ENCODE data around the gene SLC25A11. TPM values are rescaled to one million over a fixed set of nuclear protein-coding genes. Genes with fewer than 3 reads are reported as not detected.
A peak's percentile ranks its signal among the peaks of the same experiment; 100 is the strongest.

The SLC25A11 gene
- total RNA-seq, 1 experiment from 2014 or later: 75.1 TPM

- CTCF ChIA-PET: no interaction called here
- peak overlapping the region; percentile 56; the same call in 1 of the 2 replicates for H3K4me2 ChIP-seq (ENCODE audit: low read length)
- peaks cover 0 to 17% of the 10 kb centered on the region in 2 experiments; a peak in 1 of 4 replicates for H3K36me3 ChIP-seq (ENCODE audit: control insufficient read depth in 1 of 2, insufficient read depth in 2 of 2, low read length in 2 of 2)
- no peak overlapping the region for H2AFZ ChIP-seq (ENCODE audit: low read depth, low read length, poor library complexity, severe bottlenecking)
- RAD21 ChIA-PET (ENCODE audit: low non-redundant PET in 1 of 2, low total read pairs in 2 of 2, uncharacterized antibody in 2 of 2, unreplicated experiment in 2 of 2): no interaction called here
- no peaks in the 10 kb centered on the region for H4K20me1 ChIP-seq (ENCODE audit: insufficient read depth)
- H3K27me3 ChIP-seq (ENCODE audit: insufficient read depth, low read length): no peaks in the 10 kb centered on the region
- H3K4me1 ChIP-seq (ENCODE audit: control insufficient read depth in 1 of 2, insufficient read depth in 2 of 2, low read length in 2 of 2): peaks cover 9 to 17% of the 10 kb centered on the region in 2 experiments
- POLR2A ChIA-PET: interaction anchor here (0.7 kb wide), 1 partner anchor 1724 kb away, joined by 3 read pairs; no protein-coding TSS in a partner anchor
- H3K9ac ChIP-seq (ENCODE audit: low read length): no peak overlapping the region
- ATAC-seq: 0 out of 2 replicates have a peak, but pooled peaks have one; percentile 2
- no peaks in the 10 kb centered on the region for H3K9me3 ChIP-seq (ENCODE audit: control insufficient read depth in 1 of 2, insufficient read depth in 1 of 2, low read depth in 1 of 2, low read length in 2 of 2)
- H3K4me3 ChIP-seq (replicated peaks in 1 of 2; ENCODE audit: low read depth in 1 of 2, low read length in 2 of 2): no peak overlapping the region
- intact Hi-C loops (cut with micrococcal nuclease): loop anchor here (2.0 kb wide), 1 partner anchor 13 kb away; no protein-coding TSS in a partner anchor
- peaks cover 11% of the 10 kb centered on the region for H3K79me2 ChIP-seq (ENCODE audit: insufficient read depth, low read length)
- no peak for DNase-seq (ENCODE audit: low read depth, low spot score)
- no peak for TF ChIP-seq RAD21 (IDR thresholded peaks at IDR 0.05; ENCODE audit: low read depth)
- TF ChIP-seq EZH2phosphoT487 (IDR thresholded peaks at IDR 0.05; ENCODE audit: borderline replicate concordance): no peak
- no peak for TF ChIP-seq ZNF274 (IDR thresholded peaks at IDR 0.05; ENCODE audit: low read depth, low read length)
- no peak for TF ChIP-seq REST (IDR thresholded peaks at IDR 0.05; ENCODE audit: low read depth)
- TF ChIP-seq CTCF (IDR thresholded peaks at IDR 0.05 in 2 of 3, conservative IDR thresholded peaks at IDR 0.05 in 1 of 3; ENCODE audit: borderline replicate concordance in 1 of 3, insufficient read depth in 1 of 3, low read depth in 2 of 3, low read length in 2 of 3): no peak
- no peak for TF ChIP-seq SP1 (IDR thresholded peaks at IDR 0.05; ENCODE audit: low read depth)
- TF ChIP-seq TCF7L2 (IDR thresholded peaks at IDR 0.05; ENCODE audit: borderline replicate concordance, extremely low read depth, insufficient read depth, insufficient read length): no peak
- TF ChIP-seq SIN3A (IDR thresholded peaks at IDR 0.05; ENCODE audit: low read depth): no peak
- no peak for TF ChIP-seq CEBPB (IDR thresholded peaks at IDR 0.05; ENCODE audit: low read depth)
- no peak for TF ChIP-seq YY1 (IDR thresholded peaks at IDR 0.05; ENCODE audit: extremely low read depth, insufficient replicate concordance, low read depth, low read length)
- TF ChIP-seq JUND (IDR thresholded peaks at IDR 0.05): no peak
- TF ChIP-seq POLR2AphosphoS5 (IDR thresholded peaks at IDR 0.05; ENCODE audit: low read depth, low read length): no peak
- no peak for TF ChIP-seq EZH2 (IDR thresholded peaks at IDR 0.05)
- TF ChIP-seq ELF1 (IDR thresholded peaks at IDR 0.05; ENCODE audit: borderline replicate concordance, low read depth): no peak
- TF ChIP-seq FOSL1 (IDR thresholded peaks at IDR 0.05; ENCODE audit: low read depth): no peak
- no peak for TF ChIP-seq ZFX (IDR thresholded peaks at IDR 0.05)
- no peak for TF ChIP-seq ZBTB33 (IDR thresholded peaks at IDR 0.05; ENCODE audit: extremely low read depth, insufficient replicate concordance, low read length)
- BruUV-seq (replicated peaks): no TSS peak
- H3K9me2 ChIP-seq (ENCODE audit: insufficient read depth): no peaks in the 10 kb centered on the region
- no peak overlapping the region for H3K27ac ChIP-seq (ENCODE audit: low read depth, low read length)
These were observed 6.2 kb downstream of the SLC25A11 start for GRCh38 chr17:4933646-4934045.
